Osteocyte (in vitro differentiated cells): ENCODE results near the gene PLCG2. TPM values are rescaled to one million over a fixed set of nuclear protein-coding genes. Genes with fewer than 3 reads are reported as not detected.
A peak's percentile ranks its signal among the peaks of the same experiment; 100 is the strongest.
"Not testable (repeated sequence)": the region's sequence is repeated elsewhere in the genome, so short reads cannot be mapped to it uniquely, and the experiment has no call there.

Source experiments
- DNase-seq: peaks from one replicate; pipeline ENCODE4 v3.0.0; 2021; ENCODE audit warnings: mixed read lengths; ENCODE audit not compliant: unreplicated experiment; ENCODE audit errors: extremely low spot score
- H3K27ac Mint-ChIP-seq: one replicate; pipeline ENCODE4 v1.8.0; 2021; ENCODE audit warnings: mild to moderate bottlenecking, mixed read lengths; ENCODE audit not compliant: unreplicated experiment
- H3K27me3 Mint-ChIP-seq: one replicate; pipeline ENCODE4 v1.8.0; 2021; ENCODE audit warnings: mixed read lengths; ENCODE audit not compliant: unreplicated experiment
- H3K36me3 Mint-ChIP-seq: one replicate; pipeline ENCODE4 v1.8.0; 2021; ENCODE audit warnings: mixed read lengths; ENCODE audit not compliant: unreplicated experiment
- H3K4me1 Mint-ChIP-seq: one replicate; pipeline ENCODE4 v1.8.0; 2021; ENCODE audit warnings: mixed read lengths; ENCODE audit not compliant: unreplicated experiment
- H3K4me3 Mint-ChIP-seq: one replicate; pipeline ENCODE4 v1.8.0; 2021; ENCODE audit warnings: mild to moderate bottlenecking, moderate library complexity, mixed read lengths; ENCODE audit not compliant: unreplicated experiment
- H3K9me3 Mint-ChIP-seq: one replicate; pipeline ENCODE4 v1.8.0; 2021; ENCODE audit warnings: mixed read lengths; ENCODE audit not compliant: unreplicated experiment
- total RNA-seq: library from RNA; stranded (reverse); gene quantifications from 2 replicates; pipeline ENCODE4 v1.2.1, GENCODE V29; 2021
- TF ChIP-seq, protein P1 (sequence below): fragments of 200-600 bp; sonication (generic); IDR thresholded peaks from 2 replicates; pipeline ENCODE4 v1.5.0; 2021; ENCODE audit warnings: antibody characterized with exemption, mild to moderate bottlenecking, moderate library complexity

The PLCG2 gene
- total RNA-seq, 1 donor from 2014 or later, result not detected

DNA sequence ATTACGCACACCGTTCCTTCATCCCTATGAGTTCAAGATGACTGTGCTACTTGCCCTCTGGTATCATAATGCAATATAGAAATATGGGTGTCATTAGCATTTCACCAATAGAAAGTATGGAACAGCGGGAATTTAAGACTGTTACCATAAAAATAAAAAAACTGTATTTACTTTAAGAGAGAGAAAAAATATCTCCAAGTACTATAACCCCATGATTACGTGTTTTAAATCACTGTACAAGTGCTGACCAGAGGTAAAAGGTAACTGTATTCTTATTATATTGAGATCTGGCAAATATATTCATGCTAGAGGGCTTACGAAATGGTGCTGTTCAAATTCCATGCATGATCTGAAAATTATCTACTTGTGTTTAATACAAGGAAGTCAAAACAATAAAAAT, 226.9 kb downstream of the PLCG2 start:
- H3K36me3 Mint-ChIP-seq, result no peaks in the 10 kb centered on the region
- H3K4me1 Mint-ChIP-seq, result no peaks in the 10 kb centered on the region
- no peak overlapping the region for H3K27ac Mint-ChIP-seq
- no peak for DNase-seq
- TF ChIP-seq, protein P1, sequence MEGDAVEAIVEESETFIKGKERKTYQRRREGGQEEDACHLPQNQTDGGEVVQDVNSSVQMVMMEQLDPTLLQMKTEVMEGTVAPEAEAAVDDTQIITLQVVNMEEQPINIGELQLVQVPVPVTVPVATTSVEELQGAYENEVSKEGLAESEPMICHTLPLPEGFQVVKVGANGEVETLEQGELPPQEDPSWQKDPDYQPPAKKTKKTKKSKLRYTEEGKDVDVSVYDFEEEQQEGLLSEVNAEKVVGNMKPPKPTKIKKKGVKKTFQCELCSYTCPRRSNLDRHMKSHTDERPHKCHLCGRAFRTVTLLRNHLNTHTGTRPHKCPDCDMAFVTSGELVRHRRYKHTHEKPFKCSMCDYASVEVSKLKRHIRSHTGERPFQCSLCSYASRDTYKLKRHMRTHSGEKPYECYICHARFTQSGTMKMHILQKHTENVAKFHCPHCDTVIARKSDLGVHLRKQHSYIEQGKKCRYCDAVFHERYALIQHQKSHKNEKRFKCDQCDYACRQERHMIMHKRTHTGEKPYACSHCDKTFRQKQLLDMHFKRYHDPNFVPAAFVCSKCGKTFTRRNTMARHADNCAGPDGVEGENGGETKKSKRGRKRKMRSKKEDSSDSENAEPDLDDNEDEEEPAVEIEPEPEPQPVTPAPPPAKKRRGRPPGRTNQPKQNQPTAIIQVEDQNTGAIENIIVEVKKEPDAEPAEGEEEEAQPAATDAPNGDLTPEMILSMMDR, result no peak
- H3K4me3 Mint-ChIP-seq, result no peak overlapping the region
- peaks cover 9% of the 10 kb centered on the region for H3K9me3 Mint-ChIP-seq
- H3K27me3 Mint-ChIP-seq, result peaks cover 18% of the 10 kb centered on the region

DNA sequence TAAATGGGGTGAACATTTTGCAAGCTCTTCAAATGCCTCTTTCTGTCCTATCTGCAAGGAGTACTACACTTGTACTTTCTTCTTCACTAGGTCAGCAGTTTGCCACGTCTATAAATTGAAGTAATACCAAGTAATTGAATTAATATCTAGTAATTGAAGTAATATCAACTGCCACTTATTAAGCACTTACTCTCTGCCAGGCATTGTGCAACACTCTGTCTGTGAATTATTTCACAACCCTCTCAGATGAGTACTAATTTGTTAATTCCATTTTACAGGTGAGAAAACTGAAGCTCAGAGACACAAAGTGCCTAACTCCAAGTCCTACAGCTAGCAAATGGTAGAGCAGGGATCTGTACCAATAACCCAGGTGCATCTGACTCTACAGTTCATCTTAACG, 228.1 kb downstream of the PLCG2 start:
- H3K27me3 Mint-ChIP-seq, result peaks cover 15% of the 10 kb centered on the region
- TF ChIP-seq, protein P1, result no peak
- no peaks in the 10 kb centered on the region for H3K36me3 Mint-ChIP-seq
- H3K4me3 Mint-ChIP-seq, result no peak overlapping the region
- H3K9me3 Mint-ChIP-seq, result peaks cover 9% of the 10 kb centered on the region
- no peak overlapping the region for H3K27ac Mint-ChIP-seq
- no peak for DNase-seq
- H3K4me1 Mint-ChIP-seq, result no peaks in the 10 kb centered on the region

DNA sequence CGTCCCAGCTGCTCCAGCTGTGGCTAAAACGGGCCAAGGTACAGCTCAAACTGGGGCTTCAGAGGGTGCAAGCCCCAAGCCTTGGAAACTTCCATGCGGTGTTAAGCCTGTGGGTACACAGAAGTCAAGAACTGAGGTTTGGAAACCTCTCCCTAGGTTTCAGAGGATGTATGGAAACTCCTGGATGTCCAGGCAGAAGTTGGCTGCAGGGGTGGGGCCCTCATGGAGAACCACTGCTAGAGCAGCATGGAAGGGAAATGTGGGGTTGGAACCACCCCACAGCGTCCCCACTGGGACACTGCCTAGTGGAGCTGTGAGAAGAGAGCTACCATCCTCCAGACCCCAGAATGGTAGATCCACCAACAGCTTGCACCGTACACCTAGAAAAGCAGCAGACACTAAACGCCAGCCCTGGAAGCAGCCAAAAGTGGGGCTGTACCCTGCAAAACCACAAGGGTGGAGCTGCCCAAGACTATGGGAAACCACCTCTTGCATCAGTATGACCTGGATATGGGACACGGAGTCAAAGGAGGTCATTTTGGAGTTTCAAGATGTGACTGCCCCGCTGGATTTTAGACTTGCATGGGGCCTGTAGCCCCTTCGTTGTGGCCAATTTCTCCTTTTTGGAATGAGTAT, 230.0 kb downstream of the PLCG2 start:
- Mint-ChIP-seq H3K36me3 (no peaks in the 10 kb centered on the region), H3K4me3 (no peak overlapping the region), H3K4me1 (no peaks in the 10 kb centered on the region), H3K9me3 (peaks cover 9% of the 10 kb centered on the region), H3K27ac (no peak overlapping the region), H3K27me3 (peaks cover 5% of the 10 kb centered on the region)
- peak; percentile 36 for DNase-seq
- TF ChIP-seq, protein P1, result no peak

DNA sequence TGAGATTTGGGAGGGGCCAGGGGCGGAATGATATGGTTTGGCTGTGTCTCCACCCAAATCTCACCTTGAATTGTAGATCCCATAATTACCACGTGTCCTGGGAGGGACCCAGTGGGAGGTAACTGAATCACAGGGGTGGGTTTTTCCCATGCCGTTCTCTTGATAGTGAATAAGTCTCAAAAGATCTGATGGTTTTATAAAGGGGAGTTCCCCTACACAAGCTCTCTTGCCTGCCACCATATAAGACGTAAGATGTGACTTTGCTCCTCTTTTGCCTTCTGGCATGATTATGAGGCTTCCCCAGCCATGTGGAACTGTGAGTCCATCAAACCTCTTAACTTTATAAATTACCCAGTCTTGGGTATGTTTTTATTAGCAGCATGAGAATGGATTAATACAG, 230.7 kb downstream of the PLCG2 start:
- H3K9me3 Mint-ChIP-seq, H3K27ac Mint-ChIP-seq, H3K4me3 Mint-ChIP-seq, H3K27me3 Mint-ChIP-seq, H3K4me1 Mint-ChIP-seq, H3K36me3 Mint-ChIP-seq: not testable (repeated sequence)
- peak; percentile 21 for DNase-seq

DNA sequence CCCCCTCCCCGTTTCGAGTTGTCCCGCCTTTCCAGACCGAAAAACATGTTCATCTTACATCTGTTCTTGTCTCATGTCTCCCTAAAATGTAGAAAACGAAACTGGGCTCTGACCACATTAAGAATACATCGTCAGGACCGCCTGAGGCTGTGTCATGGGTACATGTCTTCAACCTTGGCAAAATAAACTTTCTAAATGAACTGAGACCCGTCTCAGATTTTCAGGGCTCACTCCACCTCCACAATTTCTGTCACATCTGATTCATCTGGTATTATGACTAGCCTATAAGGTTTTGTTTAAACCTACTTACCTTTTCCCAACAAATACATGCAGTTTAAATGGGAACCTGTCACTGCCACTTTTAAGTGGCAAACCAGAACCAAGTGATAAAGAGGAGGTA, 231.6 kb downstream of the PLCG2 start:
- TF ChIP-seq, protein P1, result no peak
- H3K4me3 Mint-ChIP-seq, result no peak overlapping the region
- H3K4me1 Mint-ChIP-seq, result no peaks in the 10 kb centered on the region
- H3K36me3 Mint-ChIP-seq, result no peaks in the 10 kb centered on the region
- H3K27ac Mint-ChIP-seq, result no peak overlapping the region
- no peaks in the 10 kb centered on the region for H3K27me3 Mint-ChIP-seq
- H3K9me3 Mint-ChIP-seq, result peaks cover 9% of the 10 kb centered on the region
- DNase-seq, result no peak

DNA sequence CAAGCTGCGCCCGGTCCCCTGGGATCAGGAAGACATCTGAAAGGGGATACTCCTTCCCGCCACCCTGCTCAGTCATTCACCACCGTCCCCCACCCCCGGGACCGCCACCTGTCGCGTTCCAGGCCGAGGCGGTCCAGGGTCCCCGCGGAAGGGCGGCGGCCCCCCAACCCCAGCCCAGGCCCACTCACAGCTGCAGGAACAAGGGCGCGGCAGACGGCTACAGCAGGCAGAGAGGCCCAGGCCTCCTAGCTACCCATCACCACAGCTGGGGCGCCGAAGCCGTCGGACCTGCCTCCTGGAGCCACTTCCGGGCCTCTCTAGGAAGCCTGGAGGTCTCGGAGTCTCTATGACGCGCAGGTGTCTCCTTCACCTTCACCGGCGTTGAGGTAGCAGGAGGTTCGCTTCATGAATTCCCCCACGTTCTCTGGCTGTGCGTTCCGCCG, 232.1 kb downstream of the PLCG2 start, which contains the start of gene SDR42E1:
SDR42E1 (minus strand) TSS at position 272 of the 443 bp plus-strand sequence. CDS start 10,612 bp downstream, outside the sequence.
- Mint-ChIP-seq H3K27me3 (no peaks in the 10 kb centered on the region), H3K27ac (no peak within 1 kb of the TSS), H3K4me1 (no peaks in the 10 kb centered on the region), H3K36me3 (no peaks in the 10 kb centered on the region), H3K9me3 (peaks cover 9% of the 10 kb centered on the region), H3K4me3 (no peak within 1 kb of the TSS)
- no peak for DNase-seq
- TF ChIP-seq, protein P1, result no peak
